Measurements from ENCODE around the gene PLXNA4. TPM values are rescaled to one million over a fixed set of nuclear protein-coding genes. Genes with fewer than 3 reads are reported as not detected.

PLXNA4 gene
- total RNA-seq, 2 donors from 2014 or later = 12.2 to 27.7 TPM

GRCh38 chr7:132527467-132528410, 48.5 kb downstream of the PLXNA4 start:
- Histone ChIP-seq H3K4me3 (no peak overlapping the region), H3K36me3 (no peaks in the 10 kb centered on the region), H3K27ac (no peak overlapping the region), H3K4me1 (ENCODE audit: control insufficient read depth in 1 of 2, low read depth in 2 of 2) (no peaks in the 10 kb centered on the region), H3K9me3 (no peaks in the 10 kb centered on the region), H3K27me3 (replicated peaks; ENCODE audit: insufficient read depth) (no peaks in the 10 kb centered on the region)
- ATAC-seq (ENCODE audit: insufficient number of reproducible peaks, low FRiP score, low read depth) (no peak), DNase-seq (ENCODE audit: low spot score) (no peak)
- no peak for TF ChIP-seq CTCF (IDR thresholded peaks at IDR 0.05)

GRCh38 chr7:132526111-132526740, 50.0 kb downstream of the PLXNA4 start:
- Histone ChIP-seq H3K36me3 (no peaks in the 10 kb centered on the region), H3K4me1 (ENCODE audit: control insufficient read depth in 1 of 2, low read depth in 2 of 2) (no peaks in the 10 kb centered on the region), H3K9me3 (no peaks in the 10 kb centered on the region), H3K4me3 (no peak overlapping the region), H3K27ac (no peak overlapping the region), H3K27me3 (replicated peaks; ENCODE audit: insufficient read depth) (no peaks in the 10 kb centered on the region)
- ATAC-seq (ENCODE audit: insufficient number of reproducible peaks, low FRiP score, low read depth) = no peak
- DNase-seq (ENCODE audit: low spot score) = no peak
- no peak for TF ChIP-seq CTCF (IDR thresholded peaks at IDR 0.05)

GRCh38 chr7:132521423-132521822, 54.8 kb downstream of the PLXNA4 start:
- Histone ChIP-seq H3K36me3 (no peaks in the 10 kb centered on the region), H3K27ac (no peak overlapping the region), H3K4me3 (no peak overlapping the region), H3K4me1 (ENCODE audit: control insufficient read depth in 1 of 2, low read depth in 2 of 2) (peaks cover 0 to 31% of the 10 kb centered on the region in 2 donors), H3K9me3 (no peaks in the 10 kb centered on the region), H3K27me3 (replicated peaks; ENCODE audit: insufficient read depth) (no peaks in the 10 kb centered on the region)
- TF ChIP-seq CTCF (IDR thresholded peaks at IDR 0.05) = no peak
- DNase-seq (ENCODE audit: low spot score) (no peak), ATAC-seq (ENCODE audit: insufficient number of reproducible peaks, low FRiP score, low read depth) (no peak)

GRCh38 chr7:132520591-132521280, 55.5 kb downstream of the PLXNA4 start:
- no peak for TF ChIP-seq CTCF (IDR thresholded peaks at IDR 0.05)
- no peak for ATAC-seq (ENCODE audit: insufficient number of reproducible peaks, low FRiP score, low read depth)
- H3K9me3 ChIP-seq = no peaks in the 10 kb centered on the region
- no peak overlapping the region for H3K4me3 ChIP-seq
- no peak for DNase-seq (ENCODE audit: low spot score)
- no peak overlapping the region for H3K27ac ChIP-seq
- H3K4me1 ChIP-seq (ENCODE audit: control insufficient read depth in 1 of 2, low read depth in 2 of 2) = peaks cover 0 to 34% of the 10 kb centered on the region in 2 donors
- H3K36me3 ChIP-seq = no peaks in the 10 kb centered on the region
- no peaks in the 10 kb centered on the region for H3K27me3 ChIP-seq (replicated peaks; ENCODE audit: insufficient read depth)

GRCh38 chr7:132519936-132520335, 56.3 kb downstream of the PLXNA4 start:
- Histone ChIP-seq H3K27me3 (replicated peaks; ENCODE audit: insufficient read depth) (no peaks in the 10 kb centered on the region), H3K9me3 (no peaks in the 10 kb centered on the region), H3K4me3 (no peak overlapping the region), H3K27ac (no peak overlapping the region), H3K36me3 (no peaks in the 10 kb centered on the region), H3K4me1 (ENCODE audit: control insufficient read depth in 1 of 2, low read depth in 2 of 2) (peaks cover 0 to 34% of the 10 kb centered on the region in 2 donors)
- DNase-seq (ENCODE audit: low spot score) (no peak), ATAC-seq (ENCODE audit: insufficient number of reproducible peaks, low FRiP score, low read depth) (no peak)
- no peak for TF ChIP-seq CTCF (IDR thresholded peaks at IDR 0.05)

Data from thoracic aorta (tissue), 2 donors.